ENCODE data around the gene NCBP2L.
A peak's percentile ranks its signal among the peaks of the same experiment; 100 is the strongest.

The NCBP2L gene

GRCh38 chrX:107752714-107753113, 24.8 kb upstream of the NCBP2L start:
- DNase-seq (ENCODE audit: low spot score) = no peak

GRCh38 chrX:107753187-107753586, 24.3 kb upstream of the NCBP2L start:
- no peak for DNase-seq (ENCODE audit: low spot score)

- DNase-seq (ENCODE audit: low spot score) = no peak
Measured at GRCh38 chrX:107755721-107756120, 21.8 kb upstream of the NCBP2L start.

- DNase-seq (ENCODE audit: low spot score) = no peak
Measured at GRCh38 chrX:107758231-107758766, 19.2 kb upstream of the NCBP2L start.

GRCh38 chrX:107760304-107761077, 17.0 kb upstream of the NCBP2L start:
- no peak for DNase-seq (ENCODE audit: low spot score)

- no peak for DNase-seq (ENCODE audit: low spot score)
Measured at GRCh38 chrX:107763647-107764046, 13.9 kb upstream of the NCBP2L start.

GRCh38 chrX:107764845-107765608, 12.5 kb upstream of the NCBP2L start:
- no peak for DNase-seq (ENCODE audit: low spot score)

- DNase-seq (ENCODE audit: low spot score) = no peak
Measured at GRCh38 chrX:107766470-107767150, 10.9 kb upstream of the NCBP2L start.

- no peak for DNase-seq (ENCODE audit: low spot score)
Measured at GRCh38 chrX:107768051-107768450, 9.5 kb upstream of the NCBP2L start.

GRCh38 chrX:107769581-107770317, 7.8 kb upstream of the NCBP2L start:
- no peak for DNase-seq (ENCODE audit: low spot score)

- no peak for DNase-seq (ENCODE audit: low spot score)
Measured at GRCh38 chrX:107773206-107773605, 4.3 kb upstream of the NCBP2L start.

GRCh38 chrX:107773906-107774435, 3.6 kb upstream of the NCBP2L start:
- DNase-seq (ENCODE audit: low spot score) = no peak

GRCh38 chrX:107775000-107775733, 2.4 kb upstream of the NCBP2L start:
- DNase-seq (ENCODE audit: low spot score) = no peak

GRCh38 chrX:107775734-107776511, 1.6 kb upstream of the NCBP2L start, which contains the start of gene TSC22D3:
TSS of gene TSC22D3 (minus strand) at chrX:107775787. CDS start at chrX:107775419, 368 bp downstream.
- peak; percentile 22 for DNase-seq (ENCODE audit: low spot score)

GRCh38 chrX:107776649-107777535, 641 bp upstream of the NCBP2L start:
- peak; percentile 83 for DNase-seq (ENCODE audit: low spot score)

GRCh38 chrX:107780525-107780924, 3.0 kb downstream of the NCBP2L start:
- DNase-seq (ENCODE audit: low spot score) = no peak

GRCh38 chrX:107787827-107788226, 10.3 kb downstream of the NCBP2L start:
- DNase-seq (ENCODE audit: low spot score) = no peak

GRCh38 chrX:107804427-107804826, 26.9 kb downstream of the NCBP2L start:
- no peak for DNase-seq (ENCODE audit: low spot score)

- DNase-seq (ENCODE audit: low spot score) = no peak
Measured at GRCh38 chrX:107805179-107805578, 27.6 kb downstream of the NCBP2L start.
